Ascending aorta (tissue), 2 donors: ENCODE data around the gene C1orf115. TPM values are rescaled to one million over a fixed set of nuclear protein-coding genes. Genes with fewer than 3 reads are reported as not detected.

Experiments used
- DNase-seq, 2 donors: peaks; one replicate each; pipeline ENCODE4 v3.0.0-alpha.2; 2019; ENCODE audit warnings: low spot score in 2 of 2
- H3K27ac ChIP-seq, 2 donors: fragments of 200-600 bp; sonication (generic); one replicate each; pipeline ENCODE4 v1.5.1; 2016 to 2017; ENCODE audit warnings: mild to moderate bottlenecking in 1 of 2
- H3K27me3 ChIP-seq: fragments of 200-600 bp; sonication (generic); one replicate; pipeline ENCODE4 v1.5.1; 2017
- H3K36me3 ChIP-seq, 2 donors: fragments of 200-600 bp; sonication (generic); one replicate each; pipeline ENCODE4 v1.5.1; 2016
- H3K4me1 ChIP-seq, 2 donors: fragments of 200-600 bp; sonication (generic); one replicate each; pipeline ENCODE4 v1.5.1; 2016 to 2017; ENCODE audit warnings: mild to moderate bottlenecking in 1 of 2
- H3K4me3 ChIP-seq, 2 donors: fragments of 200-600 bp; sonication (generic); one replicate each; pipeline ENCODE4 v1.5.1; 2016 to 2017; ENCODE audit warnings: mild to moderate bottlenecking in 1 of 2
- H3K9me3 ChIP-seq, 2 donors: fragments of 200-600 bp; sonication (generic); one replicate each; pipeline ENCODE4 v1.5.1; 2016
- CTCF ChIP-seq, 3 experiments: fragments of 200-600 bp in 2 of 3; fragments of 450-650 bp in 1 of 3; sonication (generic) in 2 of 3; IDR thresholded peaks; one replicate each; pipeline ENCODE4 v1.5.1; 2016 to 2019; ENCODE audit warnings: antibody characterized with exemption in 3 of 3, mild to moderate bottlenecking in 1 of 3, moderate library complexity in 1 of 3
- intact Hi-C: fragments of 100-400 bp; cut with DNase I; formaldehyde crosslinking; loops from one replicate; pipeline ENCODE4 v1.15.1; 2023
- total RNA-seq: library from RNA; depleted of rRNA; stranded (reverse); fragments of >200 nt; gene quantifications from one replicate; pipeline ENCODE4 v1.1.0, GENCODE V29; 2016

The C1orf115 gene
- total RNA-seq, 1 donor from 2014 or later: 18.4 TPM

GRCh38 chr1:220666349-220666748, 23.8 kb upstream of the C1orf115 start:
- Histone ChIP-seq H3K4me1 (no peaks in the 10 kb centered on the region), H3K27ac (no peak overlapping the region), H3K36me3 (peaks cover 0 to 9% of the 10 kb centered on the region in 2 donors), H3K4me3 (no peak overlapping the region), H3K9me3 (no peaks in the 10 kb centered on the region), H3K27me3 (no peaks in the 10 kb centered on the region)
- TF ChIP-seq CTCF (IDR thresholded peaks at IDR 0.05): no peak
- no peak for DNase-seq
- intact Hi-C loops: no loop called here

- Histone ChIP-seq H3K9me3 (no peaks in the 10 kb centered on the region), H3K4me1 (no peaks in the 10 kb centered on the region), H3K4me3 (no peak overlapping the region), H3K36me3 (no peaks in the 10 kb centered on the region), H3K27ac (no peak overlapping the region), H3K27me3 (no peaks in the 10 kb centered on the region)
- DNase-seq: no peak
- no peak for TF ChIP-seq CTCF (IDR thresholded peaks at IDR 0.05)
- intact Hi-C loops: no loop called here
These were observed 21.2 kb upstream of the C1orf115 start for GRCh38 chr1:220669005-220669404.

- intact Hi-C loops: no loop called here
- Histone ChIP-seq H3K36me3 (no peaks in the 10 kb centered on the region), H3K4me3 (no peak overlapping the region), H3K4me1 (no peaks in the 10 kb centered on the region), H3K9me3 (no peaks in the 10 kb centered on the region), H3K27me3 (no peaks in the 10 kb centered on the region), H3K27ac (no peak overlapping the region)
- TF ChIP-seq CTCF (IDR thresholded peaks at IDR 0.05): no peak
- DNase-seq: no peak
These were observed 19.8 kb upstream of the C1orf115 start for GRCh38 chr1:220670365-220670764.

GRCh38 chr1:220673921-220674320, 16.2 kb upstream of the C1orf115 start:
- Histone ChIP-seq H3K4me3 (no peak overlapping the region), H3K27ac (no peak overlapping the region), H3K4me1 (no peaks in the 10 kb centered on the region), H3K9me3 (no peaks in the 10 kb centered on the region), H3K27me3 (no peaks in the 10 kb centered on the region), H3K36me3 (no peaks in the 10 kb centered on the region)
- TF ChIP-seq CTCF (IDR thresholded peaks at IDR 0.05): no peak
- no peak for DNase-seq
- intact Hi-C loops: no loop called here

GRCh38 chr1:220677251-220677650, 12.9 kb upstream of the C1orf115 start:
- no peak for DNase-seq
- Histone ChIP-seq H3K4me1 (no peaks in the 10 kb centered on the region), H3K9me3 (no peaks in the 10 kb centered on the region), H3K27ac (no peak overlapping the region), H3K36me3 (no peaks in the 10 kb centered on the region), H3K27me3 (no peaks in the 10 kb centered on the region), H3K4me3 (no peak overlapping the region)
- intact Hi-C loops: no loop called here
- TF ChIP-seq CTCF (IDR thresholded peaks at IDR 0.05): no peak

GRCh38 chr1:220680085-220680687, 10.0 kb upstream of the C1orf115 start:
- Histone ChIP-seq H3K27me3 (no peaks in the 10 kb centered on the region), H3K36me3 (no peaks in the 10 kb centered on the region), H3K4me3 (no peak overlapping the region), H3K9me3 (no peaks in the 10 kb centered on the region), H3K4me1 (no peaks in the 10 kb centered on the region), H3K27ac (no peak overlapping the region)
- DNase-seq: no peak
- intact Hi-C loops: loop anchor here (1.0 kb wide), 1 partner anchor 96 kb away; no protein-coding TSS in a partner anchor
- peak; percentile 60 to 82 (median 80) for TF ChIP-seq CTCF (IDR thresholded peaks at IDR 0.05)
